Caco-2 (cell line): ENCODE measurements around the gene FUBP1. TPM values are rescaled to one million over a fixed set of nuclear protein-coding genes. Genes with fewer than 3 reads are reported as not detected.

Experiments used
- BruUV-seq: library from RNA; stranded (reverse); fragments of 400-500 nt; replicated peaks from 2 replicates; lab custom pipeline; 2021; lab: Mats Ljungman, UMichigan
- CTCF ChIA-PET: fragments of 300-600 bp; sonication (Branson Sonifier 250); formaldehyde crosslinking; loops from one replicate; lab custom pipeline; 2022; ENCODE audit warnings: antibody characterized with exemption; lab: Charles Lee
- POLR2A ChIA-PET: fragments of 300-600 bp; sonication (Branson Sonifier 250); formaldehyde crosslinking; loops from one replicate; lab custom pipeline; 2022; ENCODE audit warnings: antibody characterized with exemption; lab: Charles Lee
- DNase-seq, 2 experiments: peaks; one replicate each; pipeline versions ENCODE4 v3.0.0 to v3.0.0-alpha.2; 2020 to 2022
- H3K27me3 ChIP-seq: replicated peaks from 2 replicates; pipeline ENCODE4 v1.6.0; 2011; ENCODE audit warnings: low read length; ENCODE audit not compliant: control insufficient read depth, insufficient read depth
- H3K36me3 ChIP-seq: 2 replicates; pipeline ENCODE4 v1.5.1; 2011; ENCODE audit warnings: low read length; ENCODE audit not compliant: control insufficient read depth, insufficient read depth
- H3K4me1 ChIP-seq: fragments of 250-450 bp; sonication (Bioruptor Pico); 2 replicates; pipeline ENCODE4 v1.5.1; 2020; ENCODE audit warnings: mild to moderate bottlenecking
- H3K4me3 ChIP-seq: 2 replicates; pipeline ENCODE4 v1.5.1; 2011; ENCODE audit warnings: low read depth, mild to moderate bottlenecking, control low read depth, low read length
- H3K9me3 ChIP-seq: fragments of 250-450 bp; sonication (Bioruptor Pico); 2 replicates; pipeline ENCODE4 v1.5.1; 2020; ENCODE audit warnings: mild to moderate bottlenecking, moderate library complexity
- H3K27ac Mint-ChIP-seq: one replicate; pipeline ENCODE4 v1.8.0; 2022; ENCODE audit warnings: mixed read lengths; ENCODE audit not compliant: unreplicated experiment
- H3K27me3 Mint-ChIP-seq: one replicate; pipeline ENCODE4 v1.8.0; 2022; ENCODE audit warnings: mixed read lengths; ENCODE audit not compliant: insufficient read depth, unreplicated experiment
- H3K36me3 Mint-ChIP-seq: one replicate; pipeline ENCODE4 v1.8.0; 2022; ENCODE audit warnings: mild to moderate bottlenecking, mixed read lengths; ENCODE audit not compliant: insufficient read depth, unreplicated experiment
- H3K4me1 Mint-ChIP-seq: one replicate; pipeline ENCODE4 v1.8.0; 2022; ENCODE audit warnings: low read depth, mixed read lengths; ENCODE audit not compliant: unreplicated experiment
- H3K4me3 Mint-ChIP-seq: one replicate; pipeline ENCODE4 v1.8.0; 2022; ENCODE audit warnings: mild to moderate bottlenecking, moderate library complexity, mixed read lengths; ENCODE audit not compliant: unreplicated experiment
- H3K9me3 Mint-ChIP-seq: one replicate; pipeline ENCODE4 v1.8.0; 2022; ENCODE audit warnings: mixed read lengths; ENCODE audit not compliant: unreplicated experiment
- intact Hi-C: fragments of 100-400 bp; cut with micrococcal nuclease; formaldehyde crosslinking; loops from one replicate; pipeline ENCODE4 v1.10.0; 2022; ENCODE audit not compliant: unreplicated experiment
- total RNA-seq: library from RNA; stranded (reverse); gene quantifications from 2 replicates; pipeline ENCODE4 v1.2.3, GENCODE V29; 2022
- TF ChIP-seq, protein P1 (sequence below), 2 experiments: fragments of 200-600 bp in 1 of 2; IDR thresholded peaks; 1 replicate in 1 of 2; 2 replicates in 1 of 2; pipeline versions ENCODE4 v1.5.1 to v1.8.0; 2011 to 2022; ENCODE audit warnings: antibody characterized with exemption in 1 of 2, control low read depth in 1 of 2, inconsistent platforms in 1 of 2, low read depth in 1 of 2, low read length in 1 of 2, mild to moderate bottlenecking in 1 of 2, moderate library complexity in 1 of 2; ENCODE audit not compliant: insufficient read depth in 1 of 2, severe bottlenecking in 1 of 2, unreplicated experiment in 1 of 2

FUBP1 gene
- total RNA-seq, 1 experiment from 2014 or later, result 90.1 TPM

DNA sequence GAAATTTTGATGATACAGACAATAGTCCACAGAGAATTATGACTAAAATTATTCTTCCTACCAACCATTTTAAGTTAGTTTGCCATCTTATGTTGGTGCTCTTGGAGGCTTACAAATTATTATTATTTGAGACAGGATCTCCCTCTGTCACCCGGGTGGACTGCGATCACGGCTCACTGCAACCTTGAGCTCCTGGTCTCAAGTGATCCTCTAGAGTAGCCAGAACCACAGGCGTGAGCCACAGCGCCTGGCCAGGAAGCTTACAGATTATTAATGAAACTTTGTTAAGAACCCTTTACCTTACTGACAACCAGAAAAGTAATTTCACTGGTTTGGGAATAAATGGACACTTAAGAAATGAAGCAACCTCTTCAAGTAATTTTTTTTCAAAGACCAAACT is 17.9 kb upstream of the FUBP1 start:
- Mint-ChIP-seq H3K27me3 (no peaks in the 10 kb centered on the region), H3K36me3 (no peaks in the 10 kb centered on the region), H3K4me3 (no peak overlapping the region), H3K4me1 (peaks cover 7% of the 10 kb centered on the region), H3K27ac (no peak overlapping the region), H3K9me3 (no peaks in the 10 kb centered on the region)
- no peak for DNase-seq
- CTCF ChIA-PET, result no interaction called here
- H3K4me3 ChIP-seq, result no peak overlapping the region
- H3K4me1 ChIP-seq, result 0 out of 2 replicates have a peak, but pooled peaks cover 6% of the 10 kb centered on the region
- no peaks in the 10 kb centered on the region for H3K27me3 ChIP-seq
- POLR2A ChIA-PET, result no interaction called here
- TF ChIP-seq, protein P1, sequence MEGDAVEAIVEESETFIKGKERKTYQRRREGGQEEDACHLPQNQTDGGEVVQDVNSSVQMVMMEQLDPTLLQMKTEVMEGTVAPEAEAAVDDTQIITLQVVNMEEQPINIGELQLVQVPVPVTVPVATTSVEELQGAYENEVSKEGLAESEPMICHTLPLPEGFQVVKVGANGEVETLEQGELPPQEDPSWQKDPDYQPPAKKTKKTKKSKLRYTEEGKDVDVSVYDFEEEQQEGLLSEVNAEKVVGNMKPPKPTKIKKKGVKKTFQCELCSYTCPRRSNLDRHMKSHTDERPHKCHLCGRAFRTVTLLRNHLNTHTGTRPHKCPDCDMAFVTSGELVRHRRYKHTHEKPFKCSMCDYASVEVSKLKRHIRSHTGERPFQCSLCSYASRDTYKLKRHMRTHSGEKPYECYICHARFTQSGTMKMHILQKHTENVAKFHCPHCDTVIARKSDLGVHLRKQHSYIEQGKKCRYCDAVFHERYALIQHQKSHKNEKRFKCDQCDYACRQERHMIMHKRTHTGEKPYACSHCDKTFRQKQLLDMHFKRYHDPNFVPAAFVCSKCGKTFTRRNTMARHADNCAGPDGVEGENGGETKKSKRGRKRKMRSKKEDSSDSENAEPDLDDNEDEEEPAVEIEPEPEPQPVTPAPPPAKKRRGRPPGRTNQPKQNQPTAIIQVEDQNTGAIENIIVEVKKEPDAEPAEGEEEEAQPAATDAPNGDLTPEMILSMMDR (IDR thresholded peaks at IDR 0.05; ENCODE audit: insufficient read depth in 1 of 2, low read depth in 1 of 2, low read length in 1 of 2, severe bottlenecking in 1 of 2, unreplicated experiment in 1 of 2), result no peak
- intact Hi-C loops, result no loop called here
- no peaks in the 10 kb centered on the region for H3K36me3 ChIP-seq
- BruUV-seq, result no TSS peak
- no peaks in the 10 kb centered on the region for H3K9me3 ChIP-seq

GRCh38 chr1:77994117-77994705 is 15.3 kb upstream of the FUBP1 start:
- H3K4me1 ChIP-seq, result 0 out of 2 replicates have a peak, but pooled peaks cover 6% of the 10 kb centered on the region
- H3K4me1 Mint-ChIP-seq, result peaks cover 7% of the 10 kb centered on the region
- POLR2A ChIA-PET, result no interaction called here
- H3K36me3 ChIP-seq, result no peaks in the 10 kb centered on the region
- H3K4me3 Mint-ChIP-seq, result no peak overlapping the region
- CTCF ChIA-PET, result no interaction called here
- no peaks in the 10 kb centered on the region for H3K36me3 Mint-ChIP-seq
- no peak overlapping the region for H3K4me3 ChIP-seq
- BruUV-seq, result no TSS peak
- H3K9me3 ChIP-seq, result no peaks in the 10 kb centered on the region
- no peak for DNase-seq
- no peak overlapping the region for H3K27ac Mint-ChIP-seq
- TF ChIP-seq, protein P1 (IDR thresholded peaks at IDR 0.05; ENCODE audit: insufficient read depth in 1 of 2, low read depth in 1 of 2, low read length in 1 of 2, severe bottlenecking in 1 of 2, unreplicated experiment in 1 of 2), result no peak
- intact Hi-C loops, result no loop called here
- no peaks in the 10 kb centered on the region for H3K9me3 Mint-ChIP-seq
- no peaks in the 10 kb centered on the region for H3K27me3 ChIP-seq
- no peaks in the 10 kb centered on the region for H3K27me3 Mint-ChIP-seq

DNA sequence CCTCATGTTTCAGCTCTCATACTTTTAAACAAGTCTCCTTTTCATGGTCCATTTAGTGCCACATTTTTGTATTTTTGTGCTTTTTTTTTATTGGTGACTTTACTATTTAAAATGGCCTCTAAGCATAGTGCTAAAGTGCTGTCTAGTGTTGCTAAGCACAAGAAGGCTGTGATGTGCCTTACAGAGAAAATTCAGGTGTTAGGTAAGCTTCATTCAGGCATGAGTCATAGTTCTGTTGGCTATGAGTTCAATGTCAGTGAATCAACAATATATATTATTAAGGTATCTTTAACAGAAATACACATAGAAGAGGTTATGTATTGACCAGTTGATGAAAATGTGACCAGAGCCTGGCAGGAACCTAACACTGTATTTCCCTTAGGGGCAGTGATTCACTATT is 12.8 kb upstream of the FUBP1 start:
- no peaks in the 10 kb centered on the region for H3K27me3 Mint-ChIP-seq
- no peaks in the 10 kb centered on the region for H3K9me3 Mint-ChIP-seq
- Histone ChIP-seq H3K9me3 (no peaks in the 10 kb centered on the region), H3K4me1 (no peaks in the 10 kb centered on the region), H3K4me3 (no peak overlapping the region), H3K36me3 (no peaks in the 10 kb centered on the region), H3K27me3 (no peaks in the 10 kb centered on the region)
- BruUV-seq, result no TSS peak
- ChIA-PET POLR2A (no interaction called here), CTCF (no interaction called here)
- TF ChIP-seq, protein P1 (IDR thresholded peaks at IDR 0.05; ENCODE audit: insufficient read depth in 1 of 2, low read depth in 1 of 2, low read length in 1 of 2, severe bottlenecking in 1 of 2, unreplicated experiment in 1 of 2), result no peak
- H3K27ac Mint-ChIP-seq, result no peak overlapping the region
- no peaks in the 10 kb centered on the region for H3K36me3 Mint-ChIP-seq
- DNase-seq, result no peak
- intact Hi-C loops, result no loop called here
- H3K4me3 Mint-ChIP-seq, result no peak overlapping the region
- H3K4me1 Mint-ChIP-seq, result peaks cover under 1% of the 10 kb centered on the region
